ENCODE results near the gene ROR1. TPM values are rescaled to one million over a fixed set of nuclear protein-coding genes. Genes with fewer than 3 reads are reported as not detected.

ROR1 gene
- total and polyA plus RNA-seq, 2 experiments from 2014 or later = 27.6 to 47.8 TPM

GRCh38 chr1:63758791-63759190, 15.0 kb upstream of the ROR1 start:
- Histone ChIP-seq H3K9me3 (ENCODE audit: low read depth) (no peaks in the 10 kb centered on the region), H3K36me3 (no peaks in the 10 kb centered on the region), H3K27me3 (no peaks in the 10 kb centered on the region), H3K4me3 (no peak overlapping the region), H3K4me1 (ENCODE audit: low read depth) (no peaks in the 10 kb centered on the region), H3K27ac (no peak overlapping the region)
- TF ChIP-seq CTCF (IDR thresholded peaks at IDR 0.05; ENCODE audit: low read depth, low read length) = no peak
- no peak for DNase-seq (ENCODE audit: low read depth in 1 of 2, low spot score in 1 of 2)

DNA sequence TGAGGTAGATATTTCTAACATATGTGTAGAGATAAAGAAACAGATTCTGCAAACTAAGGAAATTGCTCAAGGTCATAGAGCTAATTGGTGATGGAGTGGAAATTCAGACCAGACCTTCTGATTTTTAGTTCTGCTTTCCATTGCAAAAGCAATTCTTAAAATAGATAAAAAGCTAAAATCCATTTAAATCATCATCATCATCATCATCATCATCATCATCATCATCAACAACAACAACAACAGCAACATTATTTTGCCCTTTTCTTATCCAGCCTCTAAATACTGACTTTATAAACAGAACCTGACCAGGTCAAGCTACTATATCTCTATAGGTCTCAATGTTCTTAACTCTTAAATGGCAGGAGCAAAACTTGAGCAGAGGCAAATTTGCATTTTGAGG, 14.0 kb upstream of the ROR1 start:
- Histone ChIP-seq H3K27ac (no peak overlapping the region), H3K9me3 (ENCODE audit: low read depth) (no peaks in the 10 kb centered on the region), H3K27me3 (no peaks in the 10 kb centered on the region), H3K4me1 (ENCODE audit: low read depth) (no peaks in the 10 kb centered on the region), H3K4me3 (no peak overlapping the region), H3K36me3 (no peaks in the 10 kb centered on the region)
- DNase-seq (ENCODE audit: low read depth in 1 of 2, low spot score in 1 of 2) = no peak
- no peak for TF ChIP-seq CTCF (IDR thresholded peaks at IDR 0.05; ENCODE audit: low read depth, low read length)

DNA sequence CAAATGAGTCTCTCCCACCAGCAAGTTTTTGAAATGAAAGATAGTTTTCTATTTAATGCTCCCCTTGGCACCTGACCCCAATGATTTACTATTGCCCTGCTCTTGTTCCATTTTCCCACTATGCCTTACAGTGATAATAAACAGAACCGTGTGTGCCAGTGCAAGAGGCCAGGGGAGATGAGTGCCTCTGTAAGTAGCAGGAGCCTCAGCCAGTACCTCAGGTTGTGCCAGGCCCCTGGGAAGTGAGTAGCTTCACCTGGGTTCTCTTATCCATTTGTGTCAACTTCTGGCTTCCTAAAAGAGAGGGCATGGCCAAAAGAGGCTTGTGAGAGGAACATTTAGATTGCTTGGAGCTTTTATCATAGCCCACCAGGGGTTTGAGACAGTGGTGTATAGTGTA, 3.4 kb upstream of the ROR1 start:
- no peak for DNase-seq (ENCODE audit: low read depth in 1 of 2, low spot score in 1 of 2)
- Histone ChIP-seq H3K4me1 (ENCODE audit: low read depth) (peaks cover 14% of the 10 kb centered on the region), H3K4me3 (no peak overlapping the region), H3K27me3 (no peaks in the 10 kb centered on the region), H3K36me3 (no peaks in the 10 kb centered on the region), H3K27ac (no peak overlapping the region), H3K9me3 (ENCODE audit: low read depth) (no peaks in the 10 kb centered on the region)
- no peak for TF ChIP-seq CTCF (IDR thresholded peaks at IDR 0.05; ENCODE audit: low read depth, low read length)

GRCh38 chr1:63772201-63772600, 1.6 kb upstream of the ROR1 start:
- peaks cover 29% of the 10 kb centered on the region for H3K4me1 ChIP-seq (ENCODE audit: low read depth)
- H3K9me3 ChIP-seq (ENCODE audit: low read depth) = no peaks in the 10 kb centered on the region
- H3K4me3 ChIP-seq = no peak overlapping the region
- no peaks in the 10 kb centered on the region for H3K36me3 ChIP-seq
- H3K27me3 ChIP-seq = no peaks in the 10 kb centered on the region
- no peak overlapping the region for H3K27ac ChIP-seq
- no peak for DNase-seq (ENCODE audit: low read depth in 1 of 2, low spot score in 1 of 2)
- no peak for TF ChIP-seq CTCF (IDR thresholded peaks at IDR 0.05; ENCODE audit: low read depth, low read length)

DNA sequence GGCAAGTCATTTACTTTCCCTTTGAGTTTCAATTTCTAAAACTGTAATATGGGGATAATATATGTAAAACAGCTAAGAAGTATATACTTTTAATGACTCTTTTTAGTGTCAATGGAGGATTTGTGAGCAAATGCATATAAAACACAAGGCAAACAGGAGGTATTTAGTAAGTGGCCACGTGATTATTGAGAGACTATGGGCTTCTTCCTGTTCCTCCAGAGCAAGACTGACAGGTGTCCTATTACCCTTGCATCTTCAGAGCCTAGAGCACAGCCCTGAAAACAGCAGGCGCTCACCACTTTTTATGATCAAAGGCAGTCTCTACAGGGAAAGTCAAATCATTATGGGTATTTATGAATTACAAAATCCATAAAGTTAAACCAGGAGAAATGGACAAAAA, 941 bp upstream of the ROR1 start:
- H3K27me3 ChIP-seq = no peaks in the 10 kb centered on the region
- no peaks in the 10 kb centered on the region for H3K9me3 ChIP-seq (ENCODE audit: low read depth)
- H3K4me1 ChIP-seq (ENCODE audit: low read depth) = peaks cover 29% of the 10 kb centered on the region
- no peak for DNase-seq (ENCODE audit: low read depth in 1 of 2, low spot score in 1 of 2)
- no peaks in the 10 kb centered on the region for H3K36me3 ChIP-seq
- H3K27ac ChIP-seq = no peak overlapping the region
- H3K4me3 ChIP-seq = no peak overlapping the region
- TF ChIP-seq CTCF (IDR thresholded peaks at IDR 0.05; ENCODE audit: low read depth, low read length) = no peak

DNA sequence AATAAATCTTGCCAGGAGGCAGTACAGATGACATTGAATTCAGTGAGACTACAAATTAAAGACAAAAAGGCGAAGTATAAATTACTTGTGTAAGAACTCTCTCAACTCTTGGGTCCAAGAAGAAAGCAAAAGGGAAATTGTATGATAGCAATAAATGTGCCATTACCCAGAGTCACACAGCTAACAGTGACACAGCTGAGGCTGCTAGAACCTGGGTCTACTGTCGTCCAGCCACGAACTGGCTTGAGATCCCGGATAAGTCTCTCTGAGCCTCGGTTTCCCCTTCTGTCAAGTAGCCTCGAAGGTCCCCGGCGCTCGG, 362 bp upstream of the ROR1 start:
- peak overlapping the region; percentile 99 for H3K4me3 ChIP-seq
- no peak for TF ChIP-seq CTCF (IDR thresholded peaks at IDR 0.05; ENCODE audit: low read depth, low read length)
- H3K27ac ChIP-seq = no peak overlapping the region
- DNase-seq (ENCODE audit: low read depth in 1 of 2, low spot score in 1 of 2) = no peak
- no peaks in the 10 kb centered on the region for H3K27me3 ChIP-seq
- H3K4me1 ChIP-seq (ENCODE audit: low read depth) = peaks cover 29% of the 10 kb centered on the region
- no peaks in the 10 kb centered on the region for H3K36me3 ChIP-seq
- H3K9me3 ChIP-seq (ENCODE audit: low read depth) = no peaks in the 10 kb centered on the region
